ENCODE measurements around the gene COL23A1. TPM values are rescaled to one million over a fixed set of nuclear protein-coding genes. Genes with fewer than 3 reads are reported as not detected.

Gene COL23A1
- total and polyA plus RNA-seq, 2 donors (not counting 1 experiment from before 2014, with no cell fraction given) = not detected

GRCh38 chr5:178477802-178478201 lies 112.4 kb downstream of the COL23A1 start:
- Histone ChIP-seq H3K27ac (ENCODE audit: insufficient read depth, low read length) (no peak overlapping the region), H3K4me1 (ENCODE audit: control insufficient read depth, extremely low read depth, insufficient read depth, low read length) (no peaks in the 10 kb centered on the region), H4K20me1 (ENCODE audit: control insufficient read depth, extremely low read depth, insufficient read depth, low read length) (no peaks in the 10 kb centered on the region), H3K9ac (ENCODE audit: insufficient read depth, low read length) (no peak overlapping the region), H3K4me3 (replicated peaks in 1 of 4; ENCODE audit: control extremely low read depth in 1 of 4, insufficient read depth in 1 of 4, low read depth in 3 of 4, low read length in 4 of 4) (no peak overlapping the region), H2AFZ (ENCODE audit: low read length) (no peak overlapping the region), H3K9me3 (ENCODE audit: control insufficient read depth, insufficient read depth, low read depth, low read length) (no peaks in the 10 kb centered on the region), H3K4me2 (ENCODE audit: extremely low read depth, insufficient read depth, low read length) (no peak overlapping the region), H3K79me2 (ENCODE audit: control insufficient read depth, insufficient read depth, low read length) (no peaks in the 10 kb centered on the region), H3K27me3 (ENCODE audit: control insufficient read depth, insufficient read depth, low read length) (no peaks in the 10 kb centered on the region), H3K36me3 (ENCODE audit: control insufficient read depth, insufficient read depth, low read length) (no peaks in the 10 kb centered on the region)
- no peak for DNase-seq (ENCODE audit: low read depth in 2 of 2)
- no peak for TF ChIP-seq EZH2 (IDR thresholded peaks at IDR 0.05; ENCODE audit: low read length, missing control alignments)
- TF ChIP-seq, protein P1, sequence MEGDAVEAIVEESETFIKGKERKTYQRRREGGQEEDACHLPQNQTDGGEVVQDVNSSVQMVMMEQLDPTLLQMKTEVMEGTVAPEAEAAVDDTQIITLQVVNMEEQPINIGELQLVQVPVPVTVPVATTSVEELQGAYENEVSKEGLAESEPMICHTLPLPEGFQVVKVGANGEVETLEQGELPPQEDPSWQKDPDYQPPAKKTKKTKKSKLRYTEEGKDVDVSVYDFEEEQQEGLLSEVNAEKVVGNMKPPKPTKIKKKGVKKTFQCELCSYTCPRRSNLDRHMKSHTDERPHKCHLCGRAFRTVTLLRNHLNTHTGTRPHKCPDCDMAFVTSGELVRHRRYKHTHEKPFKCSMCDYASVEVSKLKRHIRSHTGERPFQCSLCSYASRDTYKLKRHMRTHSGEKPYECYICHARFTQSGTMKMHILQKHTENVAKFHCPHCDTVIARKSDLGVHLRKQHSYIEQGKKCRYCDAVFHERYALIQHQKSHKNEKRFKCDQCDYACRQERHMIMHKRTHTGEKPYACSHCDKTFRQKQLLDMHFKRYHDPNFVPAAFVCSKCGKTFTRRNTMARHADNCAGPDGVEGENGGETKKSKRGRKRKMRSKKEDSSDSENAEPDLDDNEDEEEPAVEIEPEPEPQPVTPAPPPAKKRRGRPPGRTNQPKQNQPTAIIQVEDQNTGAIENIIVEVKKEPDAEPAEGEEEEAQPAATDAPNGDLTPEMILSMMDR (conservative IDR thresholded peaks at IDR 0.05 in 1 of 2, IDR thresholded peaks at IDR 0.05 in 1 of 2; ENCODE audit: low read depth in 1 of 2, low read length in 2 of 2) = no peak

GRCh38 chr5:178476972-178477754 lies 113.0 kb downstream of the COL23A1 start:
- DNase-seq (ENCODE audit: low read depth in 2 of 2) = no peak
- no peak overlapping the region for H3K4me3 ChIP-seq (replicated peaks in 1 of 4; ENCODE audit: control extremely low read depth in 1 of 4, insufficient read depth in 1 of 4, low read depth in 3 of 4, low read length in 4 of 4)
- no peak overlapping the region for H3K4me2 ChIP-seq (ENCODE audit: extremely low read depth, insufficient read depth, low read length)
- no peaks in the 10 kb centered on the region for H3K79me2 ChIP-seq (ENCODE audit: control insufficient read depth, insufficient read depth, low read length)
- no peaks in the 10 kb centered on the region for H3K27me3 ChIP-seq (ENCODE audit: control insufficient read depth, insufficient read depth, low read length)
- no peaks in the 10 kb centered on the region for H3K36me3 ChIP-seq (ENCODE audit: control insufficient read depth, insufficient read depth, low read length)
- no peak overlapping the region for H3K9ac ChIP-seq (ENCODE audit: insufficient read depth, low read length)
- no peak overlapping the region for H3K27ac ChIP-seq (ENCODE audit: insufficient read depth, low read length)
- no peaks in the 10 kb centered on the region for H3K9me3 ChIP-seq (ENCODE audit: control insufficient read depth, insufficient read depth, low read depth, low read length)
- TF ChIP-seq, protein P1 (conservative IDR thresholded peaks at IDR 0.05 in 1 of 2, IDR thresholded peaks at IDR 0.05 in 1 of 2; ENCODE audit: low read depth in 1 of 2, low read length in 2 of 2) = no peak
- TF ChIP-seq EZH2 (IDR thresholded peaks at IDR 0.05; ENCODE audit: low read length, missing control alignments) = no peak
- no peak overlapping the region for H2AFZ ChIP-seq (ENCODE audit: low read length)
- H4K20me1 ChIP-seq (ENCODE audit: control insufficient read depth, extremely low read depth, insufficient read depth, low read length) = no peaks in the 10 kb centered on the region
- H3K4me1 ChIP-seq (ENCODE audit: control insufficient read depth, extremely low read depth, insufficient read depth, low read length) = no peaks in the 10 kb centered on the region

DNA sequence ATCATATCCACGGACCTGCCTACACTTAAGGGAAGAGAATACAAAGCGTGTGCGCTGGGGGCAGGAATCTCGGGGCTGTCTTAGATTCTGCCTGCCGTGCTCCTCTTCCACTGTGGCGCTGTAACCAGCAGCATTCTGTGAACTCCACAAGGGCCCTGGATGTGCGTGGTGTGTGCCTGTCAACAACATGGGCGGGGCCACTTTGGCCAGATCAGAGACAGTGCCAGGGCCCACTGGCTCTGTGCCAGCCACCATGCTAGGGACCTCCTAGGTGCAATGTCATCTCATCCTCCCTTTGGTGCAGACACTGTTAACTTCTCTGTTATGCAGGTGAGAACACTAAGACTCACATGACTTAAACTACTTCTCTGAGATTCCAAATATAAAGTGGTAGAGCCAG lies 113.7 kb downstream of the COL23A1 start:
- no peaks in the 10 kb centered on the region for H3K9me3 ChIP-seq (ENCODE audit: control insufficient read depth, insufficient read depth, low read depth, low read length)
- no peaks in the 10 kb centered on the region for H3K27me3 ChIP-seq (ENCODE audit: control insufficient read depth, insufficient read depth, low read length)
- no peak overlapping the region for H3K9ac ChIP-seq (ENCODE audit: insufficient read depth, low read length)
- no peaks in the 10 kb centered on the region for H3K4me1 ChIP-seq (ENCODE audit: control insufficient read depth, extremely low read depth, insufficient read depth, low read length)
- H2AFZ ChIP-seq (ENCODE audit: low read length) = no peak overlapping the region
- H3K79me2 ChIP-seq (ENCODE audit: control insufficient read depth, insufficient read depth, low read length) = no peaks in the 10 kb centered on the region
- H3K36me3 ChIP-seq (ENCODE audit: control insufficient read depth, insufficient read depth, low read length) = no peaks in the 10 kb centered on the region
- no peak overlapping the region for H3K27ac ChIP-seq (ENCODE audit: insufficient read depth, low read length)
- DNase-seq (ENCODE audit: low read depth in 2 of 2) = no peak
- no peak overlapping the region for H3K4me3 ChIP-seq (replicated peaks in 1 of 4; ENCODE audit: control extremely low read depth in 1 of 4, insufficient read depth in 1 of 4, low read depth in 3 of 4, low read length in 4 of 4)
- no peaks in the 10 kb centered on the region for H4K20me1 ChIP-seq (ENCODE audit: control insufficient read depth, extremely low read depth, insufficient read depth, low read length)
- no peak overlapping the region for H3K4me2 ChIP-seq (ENCODE audit: extremely low read depth, insufficient read depth, low read length)
- TF ChIP-seq, protein P1 (conservative IDR thresholded peaks at IDR 0.05 in 1 of 2, IDR thresholded peaks at IDR 0.05 in 1 of 2; ENCODE audit: low read depth in 1 of 2, low read length in 2 of 2) = no peak
- no peak for TF ChIP-seq EZH2 (IDR thresholded peaks at IDR 0.05; ENCODE audit: low read length, missing control alignments)

Measured in fibroblast of lung (primary cell).